IMR-90 (cell line): ENCODE measurements around the gene TFEB. TPM values are rescaled to one million over a fixed set of nuclear protein-coding genes. Genes with fewer than 3 reads are reported as not detected.

Experiments
- ATAC-seq: fragments of 200-7000 bp; cut with Tn5 transposase; 2 replicates; pipeline ENCODE4 v1.9.1; 2020; ENCODE audit warnings: low read depth, mild to moderate bottlenecking, moderate library complexity
- BruUV-seq: library from RNA; stranded (reverse); fragments of 400-500 nt; replicated peaks from 2 replicates; lab custom pipeline; 2021; lab: Mats Ljungman, UMichigan
- CTCF ChIA-PET: fragments of 300-600 bp; formaldehyde crosslinking; extraction: SDS; loops from one replicate; lab custom pipeline; 2021; ENCODE audit warnings: antibody characterized with exemption; lab: Yijun Ruan, JAX
- POLR2A ChIA-PET: fragments of 300-600 bp; sonication (Branson Sonifier 250); formaldehyde crosslinking; loops from one replicate; lab custom pipeline; 2022; ENCODE audit warnings: antibody characterized with exemption; ENCODE audit not compliant: unreplicated experiment; lab: Charles Lee
- DNase-seq: peaks from one replicate; pipeline ENCODE4 v3.0.0; 2013
- H2AFZ ChIP-seq: replicated peaks from 2 replicates; pipeline ENCODE3; 2013; ENCODE audit warnings: low read length, mild to moderate bottlenecking; ENCODE audit not compliant: poor library complexity
- H2AK5ac ChIP-seq: 2 replicates; pipeline ENCODE4 v1.6.1; 2013; ENCODE audit warnings: low read depth, low read length, inconsistent platforms
- H2AK9ac ChIP-seq: replicated peaks from 2 replicates; pipeline ENCODE3; 2013; ENCODE audit warnings: mild to moderate bottlenecking, low read depth, low read length, moderate library complexity; ENCODE audit not compliant: poor library complexity
- H2BK120ac ChIP-seq: 2 replicates; pipeline ENCODE4 v1.6.1; 2013; ENCODE audit warnings: low read depth, low read length, inconsistent platforms
- H2BK15ac ChIP-seq: 3 replicates; pipeline ENCODE4 v1.6.1; 2013; ENCODE audit warnings: low read depth, low read length, inconsistent platforms
- H2BK20ac ChIP-seq: 2 replicates; pipeline ENCODE4 v1.6.1; 2013; ENCODE audit warnings: low read depth, mild to moderate bottlenecking, inconsistent platforms, low read length, moderate library complexity
- H2BK5ac ChIP-seq: 2 replicates; pipeline ENCODE4 v1.6.1; 2013; ENCODE audit warnings: mild to moderate bottlenecking, low read depth, low read length, inconsistent platforms; ENCODE audit not compliant: poor library complexity, severe bottlenecking
- H3K14ac ChIP-seq: replicated peaks from 2 replicates; pipeline ENCODE4 v1.6.1; 2013; ENCODE audit warnings: low read depth, low read length, inconsistent platforms
- H3K18ac ChIP-seq: 2 replicates; pipeline ENCODE4 v1.6.1; 2013; ENCODE audit warnings: low read depth, low read length, control low read depth
- H3K23ac ChIP-seq: 2 replicates; pipeline ENCODE4 v1.6.1; 2013; ENCODE audit warnings: low read depth, low read length, inconsistent platforms
- H3K27ac ChIP-seq: 2 replicates; pipeline ENCODE4 v1.5.1; 2013; ENCODE audit warnings: mild to moderate bottlenecking, control low read depth, low read length; ENCODE audit not compliant: insufficient read depth
- H3K27me3 ChIP-seq: 2 replicates; pipeline ENCODE4 v1.6.1; 2013; ENCODE audit warnings: low read length; ENCODE audit not compliant: control insufficient read depth, insufficient read depth
- H3K36me3 ChIP-seq: 2 replicates; pipeline ENCODE4 v1.6.1; 2013; ENCODE audit warnings: low read length, mixed read lengths; ENCODE audit not compliant: control insufficient read depth, insufficient read depth
- H3K4ac ChIP-seq: 2 replicates; pipeline ENCODE4 v1.6.1; 2013; ENCODE audit warnings: low read depth, low read length, inconsistent platforms
- H3K4me1 ChIP-seq: 2 replicates; pipeline ENCODE4 v1.6.1; 2013; ENCODE audit warnings: low read length, mixed read lengths; ENCODE audit not compliant: control insufficient read depth, insufficient read depth
- H3K4me2 ChIP-seq: 2 replicates; pipeline ENCODE4 v1.6.1; 2013; ENCODE audit warnings: low read depth, mild to moderate bottlenecking, control low read depth, low read length, moderate library complexity
- H3K4me3 ChIP-seq: 2 replicates; pipeline ENCODE4 v1.5.1; 2013; ENCODE audit warnings: low read depth, mild to moderate bottlenecking, control low read depth, low read length, moderate library complexity; ENCODE audit not compliant: insufficient read depth
- H3K56ac ChIP-seq: 2 replicates; pipeline ENCODE4 v1.6.1; 2013; ENCODE audit warnings: low read length, inconsistent platforms; ENCODE audit not compliant: insufficient read depth; ENCODE audit errors: extremely low read depth
- H3K79me1 ChIP-seq, 2 experiments: 2 replicates each; pipeline ENCODE4 v1.6.1; 2013; ENCODE audit warnings: low read length in 2 of 2, inconsistent platforms in 1 of 2, low read depth in 1 of 2
- H3K9ac ChIP-seq: 2 replicates; pipeline ENCODE4 v1.6.1; 2013; ENCODE audit warnings: low read depth, low read length, control low read depth
- H3K9me1 ChIP-seq: 2 replicates; pipeline ENCODE4 v1.6.1; 2013; ENCODE audit warnings: low read length, inconsistent platforms; ENCODE audit not compliant: insufficient read depth
- H3K9me3 ChIP-seq: 2 replicates; pipeline ENCODE4 v1.6.1; 2013; ENCODE audit warnings: low read length; ENCODE audit not compliant: control insufficient read depth, insufficient read depth
- H4K20me1 ChIP-seq: 2 replicates; pipeline ENCODE4 v1.6.1; 2013; ENCODE audit warnings: low read length, inconsistent platforms; ENCODE audit not compliant: insufficient read depth
- H4K5ac ChIP-seq: 2 replicates; pipeline ENCODE4 v1.6.1; 2013; ENCODE audit warnings: mild to moderate bottlenecking, low read depth, low read length, control low read depth
- H4K8ac ChIP-seq, 2 experiments: 2 replicates each; pipeline ENCODE4 v1.6.1; 2013; ENCODE audit warnings: low read depth in 2 of 2, low read length in 2 of 2, control low read depth in 1 of 2, inconsistent platforms in 1 of 2
- H4K91ac ChIP-seq: 2 replicates; pipeline ENCODE4 v1.6.1; 2013; ENCODE audit warnings: low read depth, low read length, inconsistent platforms; ENCODE audit not compliant: insufficient read depth
- CHD1 ChIP-seq: IDR thresholded peaks from 2 replicates; pipeline ENCODE4 v1.6.1; 2012; ENCODE audit warnings: low read depth, low read length, improper control_type of control experiment
- SMC3 ChIP-seq: fragments of 150-350 bp; IDR thresholded peaks from 2 replicates; pipeline ENCODE4 v1.6.1; 2016; ENCODE audit warnings: low read depth, mild to moderate bottlenecking, antibody characterized with exemption, low read length, moderate library complexity
- USF2 ChIP-seq: fragments of 150-350 bp; IDR thresholded peaks from 2 replicates; pipeline ENCODE4 v1.6.1; 2017; ENCODE audit warnings: mild to moderate bottlenecking, antibody characterized with exemption, low read length, low read depth
- WGBS, 2 experiments: methylation state at CpG; one replicate each; pipeline versions ENCODE4 v1.1.5 to v1.1.7; 2013; ENCODE audit warnings: missing lambda C conversion rate in 2 of 2; ENCODE audit not compliant: insufficient read length in 1 of 2; ENCODE audit errors: extremely low coverage in 2 of 2; 5-methylcytosine and 5-hydroxymethylcytosine counted together
- dilution Hi-C: fragments of 300-500 bp; cut with HindIII; formaldehyde crosslinking; loops from one replicate; pipeline ENCODE4 v1.14.3; 2018; ENCODE audit warnings: low sequenced_read_pairs; ENCODE audit not compliant: unreplicated experiment
- in situ Hi-C: fragments of 300-500 bp; cut with MboI; formaldehyde crosslinking; loops from 3 replicates; pipeline ENCODE4 v1.14.3; 2019; ENCODE audit warnings: low sequenced_read_pairs, inconsistent platforms, mixed read lengths
- intact Hi-C: fragments of 100-400 bp; cut with micrococcal nuclease; formaldehyde crosslinking; loops from 2 replicates; pipeline ENCODE4 v1.10.0; 2022
- microRNA-seq, 2 experiments: library from miRNA; stranded (forward) in 1 of 2; unstranded in 1 of 2; fragments of 10-50 nt in 1 of 2; fragments of <30 nt in 1 of 2; gene quantifications in 1 of 2; microRNA quantifications in 1 of 2; one replicate each; pipeline versions ENCODE3 to v1.1.0; 2013 to 2020; ENCODE audit not compliant: insufficient read depth in 1 of 2, insufficient read length in 1 of 2, unreplicated experiment in 1 of 2
- polyA plus RNA-seq, 3 experiments: library from polyadenylated mRNA; depleted of rRNA; stranded (reverse); fragments of >200 nt; gene quantifications; 2 replicates each; pipeline ENCODE4 v1.2.3, GENCODE V29; 2012; ENCODE audit warnings: low replicate concordance in 1 of 3
- small RNA-seq, 5 experiments: library from RNA; depleted of rRNA; stranded (forward); fragments of <200 nt; gene quantifications; one replicate each; pipeline ENCODE3, GENCODE V24; 2012
- total RNA-seq: library from RNA; depleted of rRNA; stranded (reverse); fragments of >200 nt; gene quantifications from 2 replicates; pipeline ENCODE4 v1.2.3, GENCODE V29; 2012; rRNA removed

Gene TFEB
- total and polyA plus RNA-seq, 2 of the 4 experiments (the other 2 are of a cell fraction) = 4.5 to 4.9 TPM

DNA sequence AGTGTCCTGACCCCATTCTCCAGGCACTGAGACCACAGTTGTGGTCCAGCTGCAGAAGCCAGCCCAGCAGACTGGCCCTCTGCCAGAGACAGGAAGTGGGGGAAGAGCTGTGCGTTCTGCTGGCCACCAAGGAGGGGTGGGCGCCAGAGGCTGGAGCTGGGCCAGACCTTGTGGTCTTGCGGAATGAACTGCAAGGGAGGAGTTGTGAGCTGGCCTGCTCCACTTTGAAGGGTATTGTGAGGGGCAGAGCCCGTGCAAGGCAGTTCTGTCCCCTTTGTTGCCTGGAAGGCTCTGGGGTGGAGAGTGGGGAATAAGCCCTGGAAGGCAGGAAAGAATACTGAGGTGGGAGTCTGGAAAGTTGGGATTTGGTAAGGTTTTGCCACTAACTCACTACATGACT is 100.8 kb downstream of the TFEB start:
- POLR2A ChIA-PET = no interaction called here
- no peak overlapping the region for H2AFZ ChIP-seq
- no peak overlapping the region for H4K5ac ChIP-seq
- ATAC-seq (no peak), DNase-seq (no peak)
- H3K27ac ChIP-seq = no peak overlapping the region
- TF ChIP-seq SMC3 (no peak), CHD1 (no peak), USF2 (no peak)
- H3K4ac ChIP-seq = no peak overlapping the region
- peaks cover 90% of the 10 kb centered on the region for H3K27me3 ChIP-seq
- H3K9ac ChIP-seq = no peak overlapping the region
- no peak overlapping the region for H2AK5ac ChIP-seq
- no peaks in the 10 kb centered on the region for H3K79me1 ChIP-seq
- H2BK5ac ChIP-seq = no peak overlapping the region
- no peak overlapping the region for H2BK15ac ChIP-seq
- no peak overlapping the region for H2BK120ac ChIP-seq
- intact Hi-C loops = no loop called here
- H3K36me3 ChIP-seq = no peaks in the 10 kb centered on the region
- no peaks in the 10 kb centered on the region for H3K4me1 ChIP-seq
- H4K20me1 ChIP-seq = no peaks in the 10 kb centered on the region
- H3K9me3 ChIP-seq = no peaks in the 10 kb centered on the region
- H2AK9ac ChIP-seq = no peak overlapping the region
- no peak overlapping the region for H3K4me2 ChIP-seq
- H3K56ac ChIP-seq = no peak overlapping the region
- no TSS peak for BruUV-seq
- H3K4me3 ChIP-seq = no peak overlapping the region
- CTCF ChIA-PET = no interaction called here
- no peaks in the 10 kb centered on the region for H3K9me1 ChIP-seq
- H3K18ac ChIP-seq = no peak overlapping the region
- H3K14ac ChIP-seq = no peak overlapping the region
- no peak overlapping the region for H4K8ac ChIP-seq
- WGBS, 2 experiments = 12% methylated on average over 3 of the region's 4 CpGs; no CpG with 5 or more reads in 1 of the 2 experiments
- dilution Hi-C loops = no loop called here
- in situ Hi-C loops = no loop called here
- no peak overlapping the region for H2BK20ac ChIP-seq
- H3K23ac ChIP-seq = no peak overlapping the region
- H4K91ac ChIP-seq = no peak overlapping the region

Small RNAs within 50 kb of the gene (microRNA-seq; reads per million reads assigned to microRNA genes)
- gene AL365205.3 (ENCODE audit: insufficient read depth, insufficient read length) = not detected

Small RNAs within 50 kb of the gene (small RNA-seq; reads per million reads assigned to genes)
- gene AL365205.3 = 0 reads per million in 5 experiments

Other genes with a start within 250 kb of the TFEB start
- 0.72 and 0.83 TPM in 2 replicates for gene FOXP4, start 189.2 kb downstream of the TFEB start, total RNA-seq
- 9.5 and 10.4 TPM in 2 replicates for gene FOXP4, start 189.2 kb downstream of the TFEB start, polyA plus RNA-seq (2012; rRNA removed)
- 0.18 and 0.28 TPM in 2 replicates for gene MDFI, start 97.1 kb downstream of the TFEB start, total RNA-seq
- 0.29 and 0.36 TPM in 2 replicates for gene MDFI, start 97.1 kb downstream of the TFEB start, polyA plus RNA-seq (2012; rRNA removed)
- gene PGC, start 11.8 kb upstream of the TFEB start, total RNA-seq = not detected in 2 replicates
- not detected in 2 replicates for gene PGC, start 11.8 kb upstream of the TFEB start, polyA plus RNA-seq (2012; rRNA removed)
- gene FRS3, start 44.3 kb upstream of the TFEB start, total RNA-seq = 0.28 and 0.54 TPM in 2 replicates
- 3.8 and 4.3 TPM in 2 replicates for gene FRS3, start 44.3 kb upstream of the TFEB start, polyA plus RNA-seq (2012; rRNA removed)
- gene PRICKLE4, start 45.2 kb upstream of the TFEB start, total RNA-seq = not detected in 2 replicates
- 0.72 and 0.99 TPM in 2 replicates for gene PRICKLE4, start 45.2 kb upstream of the TFEB start, polyA plus RNA-seq (2012; rRNA removed)
- gene TOMM6, start 52.1 kb upstream of the TFEB start, total RNA-seq = 120 and 128 TPM in 2 replicates
- 204 and 227 TPM in 2 replicates for gene TOMM6, start 52.1 kb upstream of the TFEB start, polyA plus RNA-seq (2012; rRNA removed)
- 1.4 TPM in 2 replicates for gene USP49, start 159.8 kb upstream of the TFEB start, total RNA-seq
- gene USP49, start 159.8 kb upstream of the TFEB start, polyA plus RNA-seq (2012; rRNA removed) = 1.4 and 2.1 TPM in 2 replicates
- 35.6 and 38.2 TPM in 2 replicates for gene MED20, start 185.5 kb upstream of the TFEB start, total RNA-seq
- gene MED20, start 185.5 kb upstream of the TFEB start, polyA plus RNA-seq (2012; rRNA removed) = 22.0 and 24.8 TPM in 2 replicates
- gene BYSL, start 185.9 kb upstream of the TFEB start, total RNA-seq = 25.3 and 26.7 TPM in 2 replicates
- gene BYSL, start 185.9 kb upstream of the TFEB start, polyA plus RNA-seq (2012; rRNA removed) = 35.5 and 36.3 TPM in 2 replicates
- gene CCND3, start 206.2 kb upstream of the TFEB start, total RNA-seq = 19.2 and 19.4 TPM in 2 replicates
- 61.9 and 63.8 TPM in 2 replicates for gene CCND3, start 206.2 kb upstream of the TFEB start, polyA plus RNA-seq (2012; rRNA removed)